ENCODE results near the gene SH3RF3.

Gene SH3RF3

DNA sequence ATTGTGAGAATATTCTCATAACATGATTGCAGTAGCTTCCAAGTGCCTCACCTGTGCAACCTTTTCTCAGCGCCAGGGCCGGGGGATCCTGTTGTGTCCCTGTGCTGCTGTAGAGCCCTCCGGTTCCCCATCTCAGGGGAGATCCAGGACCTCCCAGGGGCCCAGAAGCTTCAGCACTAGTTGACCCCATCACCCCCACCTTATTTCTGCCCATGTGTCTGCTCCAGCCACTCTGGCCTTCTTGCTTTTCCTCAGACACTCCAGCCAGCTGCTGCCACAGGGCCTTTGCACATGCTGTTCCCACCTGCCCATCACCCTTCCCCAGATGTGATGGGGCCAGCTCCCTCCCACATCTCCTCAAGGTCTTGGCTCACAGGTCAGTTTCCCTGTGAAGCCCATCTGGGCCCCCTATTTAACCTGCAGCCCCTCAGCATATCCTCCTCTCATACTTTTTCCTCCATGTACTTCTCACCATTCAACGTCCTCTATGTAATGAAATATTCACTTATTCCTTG is 258.3 kb downstream of the SH3RF3 start:
- Histone ChIP-seq H3K4me1 (ENCODE audit: insufficient read depth, insufficient read length) (peaks cover 12% of the 10 kb centered on the region), H3K36me3 (ENCODE audit: insufficient read depth, insufficient read length, low read length) (no peaks in the 10 kb centered on the region), H3K27me3 (ENCODE audit: insufficient read depth, insufficient read length) (peaks cover 85% of the 10 kb centered on the region), H3K4me3 (ENCODE audit: insufficient read length, low read depth) (no peak overlapping the region), H3K9me3 (ENCODE audit: insufficient read depth, low read length) (no peaks in the 10 kb centered on the region), H3K9ac (ENCODE audit: insufficient read length, low read depth) (no peak overlapping the region)
- DNase-seq (ENCODE audit: low read depth, low spot score) = no peak
- TF ChIP-seq ZNF274 (IDR thresholded peaks at IDR 0.05; ENCODE audit: low read depth, low read length) (no peak), SUZ12 (IDR thresholded peaks at IDR 0.05; ENCODE audit: extremely low read depth, insufficient read depth, insufficient read length) (no peak), YY1 (IDR thresholded peaks at IDR 0.05; ENCODE audit: insufficient read depth, insufficient read length) (no peak)

DNA sequence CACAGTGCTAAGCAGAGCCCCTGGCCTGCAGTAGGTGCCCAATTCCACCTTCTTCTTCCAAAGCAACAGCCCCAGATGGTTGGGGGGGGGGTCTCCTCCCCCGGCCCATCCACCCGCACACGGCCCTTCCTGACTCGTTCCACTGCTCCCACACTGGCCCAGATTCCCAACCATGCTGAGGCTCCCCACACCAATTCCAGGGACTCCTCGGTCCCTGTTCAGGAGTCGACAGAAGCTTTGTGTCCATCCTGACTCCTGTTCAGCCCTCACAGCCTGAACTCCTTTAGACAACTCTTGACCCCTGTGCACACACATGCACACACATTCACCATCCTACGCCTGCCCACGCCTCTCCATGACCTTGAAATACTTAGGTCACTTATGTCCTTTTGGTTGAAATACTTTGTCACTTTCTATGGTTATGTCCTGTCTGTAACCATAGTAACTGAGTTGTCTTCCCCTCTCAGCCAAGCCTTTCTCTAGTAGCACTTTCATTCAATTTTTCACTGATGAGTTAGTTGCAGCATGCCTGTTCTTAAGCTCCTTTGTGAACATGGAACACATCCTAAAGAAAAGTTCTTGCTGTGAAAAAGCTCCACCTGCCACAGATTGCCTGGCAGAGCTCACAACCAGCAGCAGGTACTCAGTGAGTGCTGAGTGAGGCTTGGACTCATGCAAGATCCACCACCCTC is 258.9 kb downstream of the SH3RF3 start:
- no peak for DNase-seq (ENCODE audit: low read depth, low spot score)
- TF ChIP-seq ZNF274 (IDR thresholded peaks at IDR 0.05; ENCODE audit: low read depth, low read length) (no peak), SUZ12 (IDR thresholded peaks at IDR 0.05; ENCODE audit: extremely low read depth, insufficient read depth, insufficient read length) (no peak), YY1 (IDR thresholded peaks at IDR 0.05; ENCODE audit: insufficient read depth, insufficient read length) (no peak)
- Histone ChIP-seq H3K4me1 (ENCODE audit: insufficient read depth, insufficient read length) (peaks cover 7% of the 10 kb centered on the region), H3K9me3 (ENCODE audit: insufficient read depth, low read length) (no peaks in the 10 kb centered on the region), H3K4me3 (ENCODE audit: insufficient read length, low read depth) (no peak overlapping the region), H3K36me3 (ENCODE audit: insufficient read depth, insufficient read length, low read length) (no peaks in the 10 kb centered on the region), H3K9ac (ENCODE audit: insufficient read length, low read depth) (no peak overlapping the region), H3K27me3 (ENCODE audit: insufficient read depth, insufficient read length) (peaks cover 91% of the 10 kb centered on the region)

DNA sequence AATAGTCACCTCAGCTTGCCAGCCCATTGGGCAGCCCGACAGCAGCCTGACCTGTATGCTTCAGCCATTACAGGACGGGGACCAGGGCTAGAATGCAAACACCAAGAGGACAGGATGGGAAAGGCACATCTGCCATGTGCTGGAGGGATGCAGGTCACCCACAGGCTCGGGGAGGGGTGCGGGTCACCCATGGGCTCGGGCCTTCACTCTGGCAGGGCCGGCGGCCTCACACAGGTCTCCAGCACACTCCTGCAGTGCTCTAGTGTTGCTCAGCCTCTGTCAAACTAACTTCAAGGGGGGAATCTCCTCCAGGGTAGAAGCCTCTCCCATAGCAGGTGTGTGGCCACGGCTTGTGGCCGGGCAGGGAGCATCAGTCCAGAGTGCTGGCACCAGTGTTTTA is 262.2 kb downstream of the SH3RF3 start:
- Histone ChIP-seq H3K27me3 (ENCODE audit: insufficient read depth, insufficient read length) (peaks cover 89% of the 10 kb centered on the region), H3K9me3 (ENCODE audit: insufficient read depth, low read length) (no peaks in the 10 kb centered on the region), H3K4me3 (ENCODE audit: insufficient read length, low read depth) (no peak overlapping the region), H3K4me1 (ENCODE audit: insufficient read depth, insufficient read length) (peaks cover 2% of the 10 kb centered on the region), H3K36me3 (ENCODE audit: insufficient read depth, insufficient read length, low read length) (no peaks in the 10 kb centered on the region), H3K9ac (ENCODE audit: insufficient read length, low read depth) (no peak overlapping the region)
- TF ChIP-seq ZNF274 (IDR thresholded peaks at IDR 0.05; ENCODE audit: low read depth, low read length) (no peak), YY1 (IDR thresholded peaks at IDR 0.05; ENCODE audit: insufficient read depth, insufficient read length) (no peak), SUZ12 (IDR thresholded peaks at IDR 0.05; ENCODE audit: extremely low read depth, insufficient read depth, insufficient read length) (no peak)
- DNase-seq (ENCODE audit: low read depth, low spot score) = no peak

DNA sequence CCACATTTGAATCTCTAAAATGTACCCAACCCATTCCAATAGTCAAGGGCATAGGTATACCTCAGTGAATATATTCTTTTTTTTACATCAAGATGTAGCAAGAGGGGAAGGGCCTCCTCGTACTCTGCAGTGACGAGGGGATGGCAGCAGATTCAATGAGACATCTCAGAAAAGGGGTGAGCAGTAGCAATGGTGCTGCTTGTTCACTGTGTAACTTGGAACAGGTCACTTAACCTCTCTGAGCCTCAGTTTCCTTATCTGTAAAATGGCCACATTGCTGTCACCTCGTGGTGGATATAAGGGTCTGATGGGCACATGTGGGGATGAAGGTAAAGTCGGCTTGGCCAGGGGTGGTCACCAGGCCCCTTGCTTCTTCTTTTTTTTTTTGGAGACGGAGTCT is 263.1 kb downstream of the SH3RF3 start:
- Histone ChIP-seq H3K9ac (ENCODE audit: insufficient read length, low read depth) (no peak overlapping the region), H3K36me3 (ENCODE audit: insufficient read depth, insufficient read length, low read length) (no peaks in the 10 kb centered on the region), H3K4me3 (ENCODE audit: insufficient read length, low read depth) (no peak overlapping the region), H3K9me3 (ENCODE audit: insufficient read depth, low read length) (no peaks in the 10 kb centered on the region), H3K27me3 (ENCODE audit: insufficient read depth, insufficient read length) (peaks cover 87% of the 10 kb centered on the region), H3K4me1 (ENCODE audit: insufficient read depth, insufficient read length) (peaks cover 3% of the 10 kb centered on the region)
- no peak for TF ChIP-seq ZNF274 (IDR thresholded peaks at IDR 0.05; ENCODE audit: low read depth, low read length)
- no peak for TF ChIP-seq SUZ12 (IDR thresholded peaks at IDR 0.05; ENCODE audit: extremely low read depth, insufficient read depth, insufficient read length)
- TF ChIP-seq YY1 (IDR thresholded peaks at IDR 0.05; ENCODE audit: insufficient read depth, insufficient read length) = no peak
- no peak for DNase-seq (ENCODE audit: low read depth, low spot score)

DNA sequence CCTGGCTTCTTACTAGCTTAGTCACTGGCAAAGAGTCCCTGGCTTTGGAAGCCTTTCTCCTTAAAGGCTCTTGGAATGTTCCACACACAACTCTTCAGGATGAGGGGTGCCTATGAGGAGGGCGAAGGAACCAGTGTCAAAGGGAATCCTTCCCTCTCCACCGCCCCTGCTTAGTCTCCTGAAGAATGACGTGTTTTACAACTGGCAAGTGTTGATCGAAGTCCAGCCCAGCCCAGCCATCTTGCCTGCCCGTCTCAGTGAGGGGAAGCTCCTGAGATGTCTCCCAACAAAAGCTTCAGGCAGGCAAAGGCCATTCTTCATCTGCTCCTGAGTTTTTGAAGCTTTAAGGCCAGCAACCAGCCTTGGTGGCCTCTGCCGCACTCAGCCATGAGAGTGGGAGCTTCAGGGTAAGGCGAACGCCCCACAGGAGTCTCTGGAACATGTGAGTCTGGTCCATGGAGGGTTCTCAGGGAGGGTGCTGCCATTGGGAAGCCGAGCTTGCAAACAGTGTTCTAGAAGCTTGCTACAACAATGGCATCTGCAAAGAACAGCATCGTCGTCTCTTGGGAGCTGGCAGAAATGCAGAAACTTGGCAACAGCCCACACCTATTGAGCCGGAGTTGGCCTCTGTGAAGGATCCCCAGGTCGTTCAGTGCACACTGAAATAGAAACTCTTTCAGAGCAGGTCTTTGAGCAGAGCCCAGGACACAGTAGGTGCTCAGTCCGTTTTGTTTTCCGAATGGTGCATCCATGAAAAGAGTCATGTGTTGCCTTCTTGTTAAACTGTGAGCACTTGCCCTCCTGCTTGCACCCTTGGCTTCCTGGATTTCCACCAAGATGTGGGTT is 264.0 kb downstream of the SH3RF3 start:
- no peak for DNase-seq (ENCODE audit: low read depth, low spot score)
- Histone ChIP-seq H3K27me3 (ENCODE audit: insufficient read depth, insufficient read length) (peaks cover 78% of the 10 kb centered on the region), H3K4me1 (ENCODE audit: insufficient read depth, insufficient read length) (peaks cover 3% of the 10 kb centered on the region)

DNA sequence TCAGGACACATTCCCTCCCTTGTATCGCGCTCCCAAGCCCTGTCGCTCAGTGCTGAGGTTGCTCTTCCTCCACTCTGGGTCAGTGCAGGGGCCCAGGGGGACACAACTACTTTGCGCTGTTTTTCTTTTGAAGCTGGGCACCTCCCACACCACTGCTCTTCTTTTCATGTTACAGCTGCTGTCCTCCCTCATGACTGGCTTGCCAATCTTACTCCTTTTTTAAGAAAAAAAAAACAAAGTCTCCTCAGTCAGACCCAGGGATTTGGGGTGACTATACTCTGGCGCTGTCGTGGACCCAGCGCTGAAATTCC is 264.6 kb downstream of the SH3RF3 start:
- H3K4me1 ChIP-seq (ENCODE audit: insufficient read depth, insufficient read length) = peaks cover 3% of the 10 kb centered on the region
- H3K9ac ChIP-seq (ENCODE audit: insufficient read length, low read depth) = no peak overlapping the region
- H3K36me3 ChIP-seq (ENCODE audit: insufficient read depth, insufficient read length, low read length) = no peaks in the 10 kb centered on the region
- no peak for DNase-seq (ENCODE audit: low read depth, low spot score)
- H3K27me3 ChIP-seq (ENCODE audit: insufficient read depth, insufficient read length) = peaks cover 72% of the 10 kb centered on the region
- no peak overlapping the region for H3K4me3 ChIP-seq (ENCODE audit: insufficient read length, low read depth)
- H3K9me3 ChIP-seq (ENCODE audit: insufficient read depth, low read length) = no peaks in the 10 kb centered on the region
- no peak for TF ChIP-seq SUZ12 (IDR thresholded peaks at IDR 0.05; ENCODE audit: extremely low read depth, insufficient read depth, insufficient read length)
- no peak for TF ChIP-seq ZNF274 (IDR thresholded peaks at IDR 0.05; ENCODE audit: low read depth, low read length)
- TF ChIP-seq YY1 (IDR thresholded peaks at IDR 0.05; ENCODE audit: insufficient read depth, insufficient read length) = no peak

More for the DNA sequence above, 264.0 kb downstream of the SH3RF3 start:
- TF ChIP-seq ZNF274 (IDR thresholded peaks at IDR 0.05; ENCODE audit: low read depth, low read length) (no peak), SUZ12 (IDR thresholded peaks at IDR 0.05; ENCODE audit: extremely low read depth, insufficient read depth, insufficient read length) (no peak), YY1 (IDR thresholded peaks at IDR 0.05; ENCODE audit: insufficient read depth, insufficient read length) (no peak)
- H3K36me3 ChIP-seq (ENCODE audit: insufficient read depth, insufficient read length, low read length) = no peaks in the 10 kb centered on the region
- H3K9ac ChIP-seq (ENCODE audit: insufficient read length, low read depth) = no peak overlapping the region
- no peaks in the 10 kb centered on the region for H3K9me3 ChIP-seq (ENCODE audit: insufficient read depth, low read length)
- no peak overlapping the region for H3K4me3 ChIP-seq (ENCODE audit: insufficient read length, low read depth)

Measured in NT2/D1 (cell line).